Urothelium cell line (cell line): ENCODE results near the gene TTC39B.

Source experiments
- DNase-seq: peaks from one replicate; pipeline ENCODE4 v3.0.0; 2011; ENCODE audit warnings: low spot score, mixed read lengths
- FAIRE-seq: peaks from 2 replicates; lab custom pipeline; 2011; peaks lifted over from hg19 to GRCh38; lab: Jason Lieb, UNC

The TTC39B gene

DNA sequence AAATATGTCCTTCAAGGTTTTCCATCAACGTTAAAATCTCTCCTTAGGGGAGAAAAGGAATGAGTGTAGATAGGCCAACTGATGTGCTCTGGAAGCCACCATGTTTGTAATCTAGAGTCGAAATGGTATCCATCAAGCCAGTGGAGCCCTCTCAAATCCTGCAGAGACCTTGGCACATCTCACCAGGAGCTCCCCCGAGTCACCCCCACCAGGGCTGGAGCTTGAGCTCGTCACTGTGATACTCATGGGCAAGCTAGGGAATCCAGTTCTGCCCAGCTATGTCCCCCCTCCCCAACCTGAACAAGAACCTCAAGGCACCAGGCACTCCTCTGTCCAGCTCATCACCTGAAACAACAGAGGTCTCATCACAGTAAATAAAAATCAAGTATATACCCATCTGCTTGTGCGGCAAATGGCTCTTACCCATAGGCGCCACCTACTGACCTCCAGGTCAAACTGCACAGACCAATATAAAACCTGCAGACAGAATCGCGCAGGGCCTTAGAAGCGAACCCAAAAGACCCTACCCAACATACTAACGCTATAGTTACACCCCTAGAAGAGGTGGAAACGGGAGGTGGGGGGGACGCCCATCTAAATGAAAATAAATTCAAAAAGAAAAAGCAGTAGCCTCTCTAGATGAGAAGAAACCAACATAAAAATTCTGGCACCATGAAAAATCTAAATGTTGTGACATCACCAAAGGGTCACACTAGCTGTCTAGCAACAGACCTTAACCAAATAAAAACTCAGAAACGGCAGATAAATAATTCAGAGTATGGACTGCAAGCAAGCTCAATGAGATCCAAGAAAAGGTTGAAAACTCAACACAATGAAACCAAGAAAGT lies 75.0 kb downstream of the TTC39B start:
- DNase-seq (no peak), FAIRE-seq (no peak)

DNA sequence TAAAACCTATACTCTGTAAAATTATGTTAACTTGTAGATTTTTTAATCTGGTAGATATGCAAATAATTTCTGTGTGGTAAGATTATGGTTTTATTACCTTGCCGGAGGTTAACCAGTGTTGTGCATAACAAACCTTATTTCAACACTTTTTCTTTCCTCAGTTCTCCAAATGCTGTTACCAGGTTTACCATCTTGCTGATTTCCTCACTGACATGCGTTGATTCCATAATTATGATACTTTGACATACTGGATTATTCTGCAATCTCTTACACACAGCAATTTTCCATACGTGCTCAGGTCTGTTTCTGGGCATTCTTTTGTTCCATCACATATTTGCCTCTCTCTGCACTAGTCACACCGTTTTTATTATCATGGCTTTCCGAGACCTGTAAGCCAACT lies 77.6 kb downstream of the TTC39B start:
- FAIRE-seq, result no peak
- no peak for DNase-seq

GRCh38 chr9:15227491-15227890 lies 79.5 kb downstream of the TTC39B start:
- no peak for FAIRE-seq
- DNase-seq, result no peak

DNA sequence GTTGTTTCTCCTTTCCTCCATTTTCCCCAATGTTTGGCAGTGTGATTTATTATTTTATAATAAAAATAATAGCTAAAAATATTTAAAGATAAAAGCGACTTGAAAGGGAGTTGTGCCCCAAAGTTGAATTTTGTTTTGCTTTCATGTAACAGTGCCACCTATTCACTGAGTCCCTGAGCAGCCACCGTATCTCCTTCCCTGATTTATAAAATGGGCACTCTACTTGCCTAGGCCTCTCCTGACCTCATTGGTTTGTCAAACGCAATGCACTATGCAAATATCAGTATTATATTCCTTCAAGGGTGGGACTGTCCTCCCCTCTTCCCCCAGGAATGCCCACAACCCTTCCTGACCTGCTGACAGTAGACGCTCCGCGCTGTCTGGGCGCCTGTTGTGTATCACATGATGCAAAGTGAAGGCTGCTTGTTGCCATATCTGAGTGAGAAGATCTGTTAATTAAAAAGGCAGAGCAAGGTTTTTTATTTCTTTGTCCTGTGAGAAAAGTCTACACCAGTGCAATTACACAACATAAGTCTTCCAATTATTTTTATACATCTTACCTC lies 81.4 kb downstream of the TTC39B start:
- DNase-seq (no peak), FAIRE-seq (no peak)

DNA sequence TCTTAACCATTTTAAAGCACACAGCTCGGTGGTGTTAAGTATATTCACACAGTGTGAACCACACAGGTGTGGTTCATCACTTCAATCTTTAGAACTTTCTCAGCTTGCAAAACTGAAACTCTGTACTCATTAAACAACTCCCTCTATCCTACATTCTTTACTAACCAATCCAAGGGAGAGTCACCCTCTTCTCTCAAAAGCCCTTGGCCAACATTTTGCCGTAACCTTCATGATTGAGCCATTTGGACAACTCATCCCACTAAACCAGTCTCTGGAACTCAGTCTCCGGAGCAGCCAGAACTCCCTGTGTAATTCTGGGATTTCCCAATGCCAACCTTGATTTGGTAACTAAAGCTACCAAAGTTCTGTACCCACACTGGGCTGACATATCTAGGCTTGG lies 84.7 kb downstream of the TTC39B start:
- FAIRE-seq (no peak), DNase-seq (no peak)

GRCh38 chr9:15221746-15222145 lies 85.3 kb downstream of the TTC39B start:
- no peak for FAIRE-seq
- DNase-seq, result no peak

GRCh38 chr9:15220658-15221318 lies 86.2 kb downstream of the TTC39B start:
- no peak for FAIRE-seq
- no peak for DNase-seq

DNA sequence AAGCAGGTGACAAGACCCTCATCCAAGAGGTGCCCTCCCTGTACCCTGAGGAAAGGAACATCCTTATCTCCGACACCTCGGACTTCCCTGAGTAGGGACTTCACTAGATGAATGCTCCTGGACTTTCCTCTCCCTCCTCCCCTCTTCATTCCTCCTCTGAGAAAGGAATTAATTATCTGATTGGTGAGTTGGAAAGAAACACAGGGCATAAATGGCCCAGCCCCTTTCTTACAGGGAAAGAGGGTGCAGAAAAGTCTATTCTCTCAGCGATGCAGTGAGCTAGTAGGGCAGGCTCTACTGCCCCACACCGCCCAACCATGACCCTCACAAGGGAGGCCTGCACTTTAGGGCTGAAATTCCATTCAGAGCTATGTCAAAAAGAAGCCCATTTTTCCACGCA lies 87.5 kb downstream of the TTC39B start:
- FAIRE-seq (no peak), DNase-seq (no peak)

DNA sequence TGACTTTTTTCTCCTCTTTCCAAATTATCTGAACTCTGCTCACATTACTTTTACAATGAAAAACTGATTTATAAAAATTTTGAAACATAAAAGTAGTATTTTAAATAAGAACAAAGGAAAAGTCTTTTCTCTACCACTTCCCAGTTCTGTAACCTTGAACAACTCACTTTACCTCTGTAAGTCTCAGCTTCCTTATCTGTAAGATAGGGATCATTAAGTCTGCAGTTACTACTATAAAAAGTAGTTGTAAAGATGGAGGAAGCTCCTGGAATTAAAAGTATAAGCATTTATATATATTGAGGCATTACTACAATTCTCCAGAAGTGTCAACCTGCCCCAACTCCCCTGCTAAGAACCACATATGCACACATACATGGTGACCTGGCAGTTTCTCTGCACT lies 88.0 kb downstream of the TTC39B start:
- FAIRE-seq, result no peak
- DNase-seq, result no peak

- FAIRE-seq (no peak), DNase-seq (no peak)
These were observed 93.8 kb downstream of the TTC39B start for GRCh38 chr9:15213249-15213648.

- FAIRE-seq (no peak), DNase-seq (no peak)
These were observed 95.1 kb downstream of the TTC39B start for GRCh38 chr9:15211815-15212495.

GRCh38 chr9:15211160-15211814 lies 95.7 kb downstream of the TTC39B start:
- FAIRE-seq (no peak), DNase-seq (peak; percentile 37)

DNA sequence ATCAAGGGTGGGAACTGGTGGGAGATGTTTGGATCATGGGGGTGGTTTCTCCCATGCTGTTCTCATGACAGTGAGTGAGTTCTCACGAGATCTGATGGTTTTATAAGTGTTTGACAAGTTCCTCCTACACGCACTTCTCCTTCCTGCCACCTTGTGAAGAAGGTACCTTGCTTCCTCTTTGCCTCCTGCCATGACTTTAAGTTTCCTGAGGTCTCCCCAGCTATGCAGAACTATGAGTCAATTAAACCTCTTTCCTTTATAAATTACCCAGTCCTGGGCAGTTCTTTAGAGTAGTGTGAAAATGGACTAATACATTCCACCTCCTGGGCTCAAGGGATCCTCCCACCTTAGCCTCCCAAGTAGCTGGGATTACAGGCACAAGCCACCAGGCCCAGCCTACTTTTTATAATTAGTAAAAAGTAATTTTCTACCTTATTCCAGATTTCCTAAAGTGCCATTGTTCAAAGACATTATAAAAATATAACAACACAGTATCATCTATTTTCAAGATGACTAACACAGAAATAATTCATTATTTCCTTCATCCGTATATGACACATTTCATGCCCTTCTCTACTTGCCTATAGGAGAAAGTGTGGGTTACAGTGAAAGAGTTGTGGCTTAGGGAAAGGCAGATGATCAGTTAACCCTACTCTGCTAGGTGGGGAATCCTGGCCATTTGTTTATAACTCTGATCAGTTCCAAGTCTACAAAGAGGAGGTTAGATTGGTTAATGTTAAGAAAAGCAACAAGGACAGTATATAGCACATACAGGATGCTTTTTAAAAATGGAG lies 99.9 kb downstream of the TTC39B start:
- FAIRE-seq (no peak), DNase-seq (no peak)

GRCh38 chr9:15205632-15206420 lies 101.2 kb downstream of the TTC39B start:
- FAIRE-seq (no peak), DNase-seq (no peak)

DNA sequence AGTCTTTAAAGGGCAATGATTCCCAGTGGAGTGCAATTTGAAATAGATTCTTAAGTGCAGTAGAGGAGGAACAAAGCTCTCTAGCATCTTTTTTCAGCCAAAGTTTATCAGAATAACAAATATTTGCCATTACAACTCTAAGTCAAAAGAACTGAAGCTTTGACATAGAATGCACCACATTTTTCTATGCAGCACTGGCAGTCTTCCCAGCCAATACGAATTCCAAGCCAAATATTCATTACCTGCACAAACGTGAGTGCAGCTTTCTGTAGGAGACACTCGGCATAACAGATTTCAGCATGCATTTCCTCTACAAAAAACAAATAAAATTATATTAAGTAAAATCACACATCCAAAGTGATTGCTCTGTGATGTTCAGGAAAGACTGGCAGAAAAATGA lies 103.4 kb downstream of the TTC39B start:
- FAIRE-seq (no peak), DNase-seq (no peak)

DNA sequence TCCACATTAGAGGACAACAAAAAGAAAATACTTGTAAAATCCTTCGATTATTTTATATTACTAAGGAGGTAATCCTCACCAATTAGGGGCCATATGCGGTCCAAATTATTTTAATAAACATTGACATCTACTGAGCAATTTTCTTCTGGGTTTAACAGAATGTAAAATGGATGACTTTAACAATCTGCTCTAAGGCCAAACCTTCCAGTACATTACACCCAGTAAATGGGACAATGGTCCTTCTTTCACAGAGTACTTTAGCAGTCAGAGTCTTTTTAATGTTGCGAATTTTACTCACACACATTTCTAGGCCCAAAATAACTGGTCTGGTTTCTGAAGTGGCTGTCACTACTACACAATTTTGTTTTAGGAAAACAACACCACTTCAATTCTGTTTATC lies 106.9 kb downstream of the TTC39B start:
- FAIRE-seq (no peak), DNase-seq (no peak)

DNA sequence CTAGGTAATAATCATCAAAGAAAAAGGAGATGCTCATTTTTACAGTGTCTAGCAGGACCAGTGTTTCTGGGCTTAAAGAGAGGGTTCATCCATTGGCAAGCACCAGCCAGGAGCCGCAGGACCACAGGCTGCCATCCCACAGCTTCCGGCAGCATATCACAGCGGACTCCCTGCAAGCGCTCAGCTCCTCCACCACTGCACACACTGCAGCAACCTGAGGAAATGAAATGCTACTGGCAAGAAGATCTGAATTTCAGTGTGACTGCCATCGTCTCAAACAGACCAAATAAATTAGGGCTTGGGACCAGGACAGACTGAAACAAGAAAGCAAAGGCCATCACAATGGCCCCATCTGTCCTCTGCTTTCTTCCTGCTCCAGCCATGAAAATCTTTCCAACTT lies 114.2 kb downstream of the TTC39B start:
- DNase-seq (no peak), FAIRE-seq (no peak)

DNA sequence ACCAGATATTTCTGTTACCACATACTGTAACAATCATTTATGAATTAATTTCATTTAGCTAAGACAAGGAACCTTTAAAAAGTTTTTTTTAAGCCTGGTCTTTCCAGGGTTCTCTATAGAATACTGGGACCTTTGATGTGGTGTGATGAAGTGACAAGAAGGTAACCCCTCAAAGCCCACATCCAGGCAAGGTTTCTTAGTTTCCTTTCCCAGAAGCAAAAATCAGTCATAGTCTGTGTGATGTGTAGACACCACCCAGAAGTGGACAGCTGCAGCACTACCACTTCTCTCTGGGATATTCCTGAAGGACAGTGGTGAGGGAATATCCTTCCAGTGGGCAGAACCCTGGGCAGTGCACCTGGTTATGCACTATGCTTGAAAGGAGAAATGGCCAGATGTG lies 115.6 kb downstream of the TTC39B start:
- DNase-seq (no peak), FAIRE-seq (no peak)

DNA sequence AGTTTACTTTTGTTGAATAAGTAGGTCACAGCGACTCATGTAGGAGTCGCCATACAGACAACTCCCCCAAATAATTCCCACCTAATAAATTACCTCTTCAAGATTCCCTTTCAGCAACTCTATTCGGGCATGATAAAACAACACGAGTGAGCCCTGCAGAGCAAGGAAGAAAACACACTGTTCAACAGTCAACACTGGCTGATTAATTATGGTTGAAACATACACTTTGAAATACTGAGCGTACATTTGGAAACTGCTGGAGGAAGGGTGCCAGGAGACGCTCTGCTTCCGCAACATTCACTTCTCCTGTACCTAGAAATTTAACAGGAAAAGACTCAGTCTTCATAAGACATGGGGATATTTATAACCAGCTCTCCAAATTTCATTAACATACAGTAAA lies 117.5 kb downstream of the TTC39B start:
- DNase-seq (no peak), FAIRE-seq (no peak)
